Natural killer cell (primary cell): ENCODE results near the gene DNAI2. TPM values are rescaled to one million over a fixed set of nuclear protein-coding genes. Genes with fewer than 3 reads are reported as not detected.

ENCODE experiments used
- ATAC-seq, 3 donors: fragments of 150-1000 bp in 2 of 3; fragments of 200-7000 bp in 1 of 3; cut with Tn5 transposase; 1 replicate in 1 of 3; 2 replicates in 2 of 3; pipeline ENCODE4 v1.10.0; 2021; ENCODE audit warnings: mild to moderate bottlenecking in 2 of 3, moderate library complexity in 2 of 3
- DNase-seq, 2 donors: peaks; one replicate each; pipeline versions ENCODE4 v3.0.0 to v3.0.0-alpha.2; 2013 to 2021; ENCODE audit warnings: mixed read lengths in 1 of 2
- H3K27ac ChIP-seq: one replicate; pipeline ENCODE4 v1.5.1; 2013; ENCODE audit warnings: mild to moderate bottlenecking, low read length
- H3K27me3 ChIP-seq: one replicate; pipeline ENCODE4 v1.6.1; 2013; ENCODE audit warnings: low read length; ENCODE audit not compliant: control insufficient read depth, insufficient read depth
- H3K36me3 ChIP-seq: one replicate; pipeline ENCODE4 v1.6.1; 2013; ENCODE audit warnings: low read length; ENCODE audit not compliant: control insufficient read depth, insufficient read depth
- H3K4me1 ChIP-seq: one replicate; pipeline ENCODE4 v1.6.1; 2013; ENCODE audit warnings: low read length; ENCODE audit not compliant: control insufficient read depth, insufficient read depth
- H3K4me3 ChIP-seq: one replicate; pipeline ENCODE4 v1.5.1; 2013; ENCODE audit warnings: low read length
- H3K9me3 ChIP-seq: one replicate; pipeline ENCODE4 v1.6.1; 2013; ENCODE audit warnings: low read length; ENCODE audit not compliant: control insufficient read depth, insufficient read depth
- H3K27ac Mint-ChIP-seq, 2 donors: one replicate each; pipeline ENCODE4 v1.8.0; 2022; ENCODE audit warnings: mild to moderate bottlenecking in 2 of 2, mixed read lengths in 2 of 2, moderate library complexity in 1 of 2
- H3K27me3 Mint-ChIP-seq, 2 donors: one replicate each; pipeline ENCODE4 v1.8.0; 2022; ENCODE audit warnings: low read depth in 2 of 2, mixed read lengths in 2 of 2
- H3K36me3 Mint-ChIP-seq: one replicate; pipeline ENCODE4 v1.8.0; 2022; ENCODE audit warnings: mixed read lengths
- H3K4me1 Mint-ChIP-seq, 2 donors: one replicate each; pipeline ENCODE4 v1.8.0; 2022; ENCODE audit warnings: mixed read lengths in 2 of 2
- H3K4me3 Mint-ChIP-seq: one replicate; pipeline ENCODE4 v1.8.0; 2022; ENCODE audit warnings: mild to moderate bottlenecking, moderate library complexity, mixed read lengths
- H3K9me3 Mint-ChIP-seq, 2 donors: one replicate each; pipeline ENCODE4 v1.8.0; 2022; ENCODE audit warnings: mixed read lengths in 2 of 2
- WGBS: methylation state at CpG from one replicate; pipeline ENCODE4 v1.1.7; 2013; ENCODE audit warnings: missing lambda C conversion rate; ENCODE audit not compliant: insufficient coverage; 5-methylcytosine and 5-hydroxymethylcytosine counted together
- intact Hi-C: fragments of 100-400 bp; cut with micrococcal nuclease; formaldehyde crosslinking; loops from one replicate; pipeline ENCODE4 v1.14.2; 2022
- total RNA-seq, 4 donors: library from RNA; stranded (reverse); fragments of 120-200 nt in 1 of 4; gene quantifications; one replicate each; pipeline versions ENCODE4 v1.2.3 to v1.2.4, GENCODE V29; 2013 to 2022
- TF ChIP-seq, protein P1 (sequence below): fragments of 200-600 bp; IDR thresholded peaks from one replicate; pipeline ENCODE4 v1.8.0; 2022; ENCODE audit warnings: antibody characterized with exemption

DNAI2 gene
- total RNA-seq, 3 donors from 2014 or later (not counting 1 experiment from before 2014, with no cell fraction given): 0.35 to 1.8 (median 1.2) TPM

DNA sequence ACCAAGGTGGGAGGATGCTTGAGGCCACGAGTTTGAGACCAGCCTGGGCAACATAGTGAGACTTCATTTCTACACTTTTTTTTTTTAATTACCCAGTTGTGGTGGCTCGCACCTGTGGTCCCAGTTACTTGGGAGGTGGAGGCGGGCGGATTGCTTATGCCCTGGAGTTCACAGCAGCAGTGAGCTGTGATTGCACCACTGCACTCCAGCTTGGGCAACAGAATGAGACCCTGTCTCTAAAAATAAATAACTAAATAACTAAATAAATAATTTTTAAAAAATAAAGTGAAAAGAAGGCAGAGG, 9.3 kb downstream of the DNAI2 start:
- Mint-ChIP-seq H3K27me3 (no peaks in the 10 kb centered on the region), H3K27ac (peak overlapping the region; percentile 88 to 94), H3K4me1 (peaks cover 30 to 33% of the 10 kb centered on the region in 2 donors), H3K36me3 (no peaks in the 10 kb centered on the region), H3K9me3 (no peaks in the 10 kb centered on the region), H3K4me3 (peak overlapping the region; percentile 73)
- ATAC-seq (no peak), DNase-seq (no peak)
- H3K4me1 ChIP-seq: peaks cover 55% of the 10 kb centered on the region
- no peaks in the 10 kb centered on the region for H3K27me3 ChIP-seq
- 53% methylated on average over 4 of the region's 4 CpGs for WGBS
- intact Hi-C loops: loop anchor here (5.0 kb wide), 1 partner anchor 71 kb away; the partner anchor contains the start of gene TTYH2
- TF ChIP-seq, protein P1, sequence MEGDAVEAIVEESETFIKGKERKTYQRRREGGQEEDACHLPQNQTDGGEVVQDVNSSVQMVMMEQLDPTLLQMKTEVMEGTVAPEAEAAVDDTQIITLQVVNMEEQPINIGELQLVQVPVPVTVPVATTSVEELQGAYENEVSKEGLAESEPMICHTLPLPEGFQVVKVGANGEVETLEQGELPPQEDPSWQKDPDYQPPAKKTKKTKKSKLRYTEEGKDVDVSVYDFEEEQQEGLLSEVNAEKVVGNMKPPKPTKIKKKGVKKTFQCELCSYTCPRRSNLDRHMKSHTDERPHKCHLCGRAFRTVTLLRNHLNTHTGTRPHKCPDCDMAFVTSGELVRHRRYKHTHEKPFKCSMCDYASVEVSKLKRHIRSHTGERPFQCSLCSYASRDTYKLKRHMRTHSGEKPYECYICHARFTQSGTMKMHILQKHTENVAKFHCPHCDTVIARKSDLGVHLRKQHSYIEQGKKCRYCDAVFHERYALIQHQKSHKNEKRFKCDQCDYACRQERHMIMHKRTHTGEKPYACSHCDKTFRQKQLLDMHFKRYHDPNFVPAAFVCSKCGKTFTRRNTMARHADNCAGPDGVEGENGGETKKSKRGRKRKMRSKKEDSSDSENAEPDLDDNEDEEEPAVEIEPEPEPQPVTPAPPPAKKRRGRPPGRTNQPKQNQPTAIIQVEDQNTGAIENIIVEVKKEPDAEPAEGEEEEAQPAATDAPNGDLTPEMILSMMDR: no peak
- no peaks in the 10 kb centered on the region for H3K9me3 ChIP-seq
- H3K36me3 ChIP-seq: no peaks in the 10 kb centered on the region
- no peak overlapping the region for H3K4me3 ChIP-seq
- H3K27ac ChIP-seq: no peak overlapping the region

DNA sequence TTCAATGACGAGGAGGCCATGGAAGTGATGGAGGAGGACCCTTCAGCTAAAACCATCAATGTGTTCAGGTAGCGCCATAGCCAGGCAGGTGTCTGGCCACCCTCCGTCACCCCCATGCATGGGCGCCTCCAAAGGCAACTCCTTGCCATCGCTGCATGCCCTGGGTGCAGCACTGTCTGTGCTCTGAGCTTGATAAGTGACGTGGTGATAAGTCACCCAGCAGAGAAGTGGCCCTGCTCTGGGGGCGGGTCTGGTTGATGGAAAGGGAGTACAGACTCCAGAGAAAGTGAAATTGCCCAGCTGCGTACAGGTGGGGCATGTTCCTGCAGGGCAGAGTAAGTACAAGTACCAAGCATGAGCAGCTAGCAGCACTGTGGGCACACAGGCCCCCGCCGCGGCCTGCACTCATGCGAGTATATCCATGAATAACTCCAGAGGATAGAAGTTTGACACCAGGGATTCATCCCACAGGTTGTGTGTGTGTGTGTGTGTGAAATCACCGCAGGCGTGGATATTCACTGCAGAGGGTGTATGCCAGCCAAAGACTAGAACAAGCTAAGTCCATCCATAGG, 13.1 kb downstream of the DNAI2 start:
- TF ChIP-seq, protein P1: no peak
- H3K27me3 Mint-ChIP-seq: no peaks in the 10 kb centered on the region
- no peaks in the 10 kb centered on the region for H3K9me3 ChIP-seq
- H3K27ac Mint-ChIP-seq: no peak overlapping the region
- no peak overlapping the region for H3K27ac ChIP-seq
- no peaks in the 10 kb centered on the region for H3K9me3 Mint-ChIP-seq
- peaks cover 20 to 26% of the 10 kb centered on the region in 2 donors for H3K4me1 Mint-ChIP-seq
- no peaks in the 10 kb centered on the region for H3K27me3 ChIP-seq
- no peaks in the 10 kb centered on the region for H3K36me3 ChIP-seq
- no peak overlapping the region for H3K4me3 Mint-ChIP-seq
- intact Hi-C loops: no loop called here
- no peak for DNase-seq
- peaks cover 29% of the 10 kb centered on the region for H3K4me1 ChIP-seq
- 90% methylated on average over 14 of the region's 14 CpGs for WGBS
- H3K36me3 Mint-ChIP-seq: no peaks in the 10 kb centered on the region
- no peak overlapping the region for H3K4me3 ChIP-seq
- ATAC-seq: no peak

DNA sequence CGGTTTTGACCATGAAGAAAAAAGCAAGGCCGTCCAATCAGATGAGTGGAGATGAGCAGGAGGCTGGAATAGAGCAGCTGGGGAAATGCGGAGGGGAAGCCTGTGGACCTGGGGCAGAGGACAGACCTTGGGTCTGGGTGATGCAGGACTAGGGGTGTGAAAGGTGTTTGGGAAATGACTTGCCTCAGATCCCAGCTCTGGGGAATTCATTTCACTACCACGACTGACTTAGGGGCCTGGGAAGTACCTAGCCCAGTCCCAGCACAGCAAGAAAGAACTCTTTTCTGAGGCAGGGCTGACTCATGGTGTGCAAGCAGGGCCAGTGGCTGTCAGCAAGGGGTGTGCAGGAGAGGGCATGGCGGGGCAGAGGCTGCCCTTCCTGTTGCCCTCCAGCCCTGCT, 14.8 kb downstream of the DNAI2 start:
- intact Hi-C loops: no loop called here
- Histone ChIP-seq H3K27ac (no peak overlapping the region), H3K9me3 (no peaks in the 10 kb centered on the region), H3K4me1 (peaks cover 12% of the 10 kb centered on the region), H3K27me3 (no peaks in the 10 kb centered on the region), H3K36me3 (no peaks in the 10 kb centered on the region), H3K4me3 (no peak overlapping the region)
- Mint-ChIP-seq H3K4me1 (peaks cover 11 to 14% of the 10 kb centered on the region in 2 donors), H3K9me3 (no peaks in the 10 kb centered on the region), H3K27me3 (no peaks in the 10 kb centered on the region), H3K27ac (peak overlapping the region in 1 of 2 donors; percentile 68), H3K36me3 (no peaks in the 10 kb centered on the region), H3K4me3 (no peak overlapping the region)
- 79% methylated on average over 5 of the region's 5 CpGs for WGBS
- DNase-seq: no peak
- no peak for ATAC-seq
- TF ChIP-seq, protein P1: no peak

DNA sequence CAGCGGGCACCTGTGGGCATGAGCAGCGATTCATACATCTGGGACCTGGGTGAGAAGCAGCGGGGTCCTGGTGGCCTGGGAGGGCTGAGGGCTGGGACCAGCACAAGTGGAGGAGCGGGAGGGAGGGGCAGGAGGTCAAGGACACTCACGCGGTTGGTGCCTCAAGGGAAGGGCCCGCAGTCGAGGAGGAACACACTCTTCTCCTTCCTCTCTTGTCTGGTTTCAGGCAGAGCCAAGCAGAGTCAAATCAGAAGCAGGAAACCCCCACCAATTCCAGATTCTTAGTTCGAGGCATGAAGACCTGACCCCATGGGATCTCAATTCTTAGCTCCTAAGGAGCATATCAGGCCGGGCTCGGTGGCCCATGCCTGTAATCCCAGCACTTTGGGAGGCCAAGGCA, 15.7 kb downstream of the DNAI2 start:
- no peak overlapping the region for H3K4me3 Mint-ChIP-seq
- ATAC-seq: no peak
- TF ChIP-seq, protein P1: no peak
- no peaks in the 10 kb centered on the region for H3K36me3 Mint-ChIP-seq
- Histone ChIP-seq H3K27ac (no peak overlapping the region), H3K27me3 (no peaks in the 10 kb centered on the region), H3K9me3 (no peaks in the 10 kb centered on the region), H3K36me3 (no peaks in the 10 kb centered on the region), H3K4me1 (peaks cover 6% of the 10 kb centered on the region), H3K4me3 (no peak overlapping the region)
- no peaks in the 10 kb centered on the region for H3K9me3 Mint-ChIP-seq
- intact Hi-C loops: no loop called here
- H3K27ac Mint-ChIP-seq: no peak overlapping the region
- no peak for DNase-seq
- peaks cover 9 to 12% of the 10 kb centered on the region in 2 donors for H3K4me1 Mint-ChIP-seq
- WGBS: 64% methylated on average over 11 of the region's 11 CpGs
- H3K27me3 Mint-ChIP-seq: no peaks in the 10 kb centered on the region
